ENCODE results near the gene MPL. TPM values are rescaled to one million over a fixed set of nuclear protein-coding genes. Genes with fewer than 3 reads are reported as not detected.
"Not testable (repeated sequence)": the region's sequence is repeated elsewhere in the genome, so short reads cannot be mapped to it uniquely, and the experiment has no call there.

The MPL gene
- total and polyA plus RNA-seq, 2 experiments from 2014 or later: not detected

GRCh38 chr1:43367904-43368645, 30.5 kb downstream of the MPL start, which contains the start of gene ELOVL1:
Gene ELOVL1 (minus strand): TSS chr1:43368011. CDS start chr1:43365609, 2,402 bp downstream.
- Histone ChIP-seq H3F3A (ENCODE audit: insufficient read depth) (peaks cover 53% of the 10 kb centered on the region), H3K9me3 (ENCODE audit: low read depth) (no peaks in the 10 kb centered on the region), H2AFZ (peak within 1 kb of the TSS; percentile 68), H3K9me2 (ENCODE audit: insufficient read depth) (no peaks in the 10 kb centered on the region), H3K9ac (peak within 1 kb of the TSS; percentile 99), H3K27ac (peak within 1 kb of the TSS; percentile 90), H3K79me2 (ENCODE audit: insufficient read depth) (peaks cover 73% of the 10 kb centered on the region), H3K36me3 (ENCODE audit: low read depth) (peaks cover 8% of the 10 kb centered on the region; the same call in 1 of the 2 replicates), H3K27me3 (replicated peaks; ENCODE audit: insufficient read depth) (no peaks in the 10 kb centered on the region), H3K4me3 (peak within 1 kb of the TSS; percentile 98), H3K4me2 (ENCODE audit: unreplicated experiment) (peak within 1 kb of the TSS; percentile 93), H3K4me1 (ENCODE audit: insufficient read depth) (peaks cover 19% of the 10 kb centered on the region), H4K20me1 (ENCODE audit: insufficient read depth) (no peaks in the 10 kb centered on the region)
- in situ Hi-C loops (cut with MboI): no loop called here
- 1% methylated on average over 16 to 23 of the region's 58 CpGs for WGBS, 2 experiments (ENCODE audit: low coverage in 1 of 2, low lambda C conversion rate in 2 of 2, missing lambda C conversion rate in 2 of 2)
- peak; percentile 93 for DNase-seq
- no peak for TF ChIP-seq EZH2 (IDR thresholded peaks at IDR 0.05; ENCODE audit: insufficient read depth, poor library complexity, severe bottlenecking)
- no peak for TF ChIP-seq EZH2phosphoT487 (IDR thresholded peaks at IDR 0.05; ENCODE audit: insufficient read depth, low read depth)

GRCh38 chr1:43368646-43369020, 31.0 kb downstream of the MPL start:
- peaks cover 56% of the 10 kb centered on the region for H3F3A ChIP-seq (ENCODE audit: insufficient read depth)
- H3K36me3 ChIP-seq (ENCODE audit: low read depth): peaks cover 8% of the 10 kb centered on the region; the same call in 1 of the 2 replicates
- H4K20me1 ChIP-seq (ENCODE audit: insufficient read depth): no peaks in the 10 kb centered on the region
- TF ChIP-seq EZH2 (IDR thresholded peaks at IDR 0.05; ENCODE audit: insufficient read depth, poor library complexity, severe bottlenecking) (no peak), EZH2phosphoT487 (IDR thresholded peaks at IDR 0.05; ENCODE audit: insufficient read depth, low read depth) (no peak)
- in situ Hi-C loops (cut with MboI): no loop called here
- no peak for DNase-seq
- peak overlapping the region; percentile 93 for H3K4me2 ChIP-seq (ENCODE audit: unreplicated experiment)
- H3K79me2 ChIP-seq (ENCODE audit: insufficient read depth): peaks cover 67% of the 10 kb centered on the region
- no peaks in the 10 kb centered on the region for H3K27me3 ChIP-seq (replicated peaks; ENCODE audit: insufficient read depth)
- no peaks in the 10 kb centered on the region for H3K9me2 ChIP-seq (ENCODE audit: insufficient read depth)
- peak overlapping the region; percentile 99 for H3K9ac ChIP-seq
- H3K9me3 ChIP-seq (ENCODE audit: low read depth): no peaks in the 10 kb centered on the region
- peak overlapping the region; percentile 68 for H2AFZ ChIP-seq
- H3K4me3 ChIP-seq: peak overlapping the region; percentile 98
- H3K4me1 ChIP-seq (ENCODE audit: insufficient read depth): peaks cover 25% of the 10 kb centered on the region
- H3K27ac ChIP-seq: peak overlapping the region; percentile 90
- 14 to 16% methylated on average over 6 of the region's 6 CpGs for WGBS, 2 experiments (ENCODE audit: low coverage in 1 of 2, low lambda C conversion rate in 2 of 2, missing lambda C conversion rate in 2 of 2)

DNA sequence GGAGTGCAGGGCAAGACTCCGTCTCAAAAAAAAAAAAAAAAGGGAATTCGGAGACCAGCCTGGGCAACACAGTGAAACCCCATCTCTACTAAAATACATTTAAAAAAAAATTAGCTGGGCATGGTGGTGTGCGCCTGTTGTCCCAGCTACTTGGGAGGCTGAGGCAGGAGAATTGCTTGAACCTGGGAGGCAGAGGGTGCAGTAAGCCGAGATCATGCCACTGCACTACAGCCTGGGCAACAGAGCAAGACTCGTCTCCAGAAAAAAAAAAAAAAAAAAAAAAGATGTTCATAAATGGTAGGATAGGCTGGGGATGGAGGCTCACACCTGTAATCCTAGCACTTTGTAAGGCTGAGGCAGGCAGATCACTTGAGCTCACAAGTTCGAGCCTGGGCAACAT, 32.2 kb downstream of the MPL start:
- Histone ChIP-seq H3K4me1 (ENCODE audit: insufficient read depth) (peaks cover 32% of the 10 kb centered on the region), H3F3A (ENCODE audit: insufficient read depth) (peaks cover 56% of the 10 kb centered on the region), H3K79me2 (ENCODE audit: insufficient read depth) (peaks cover 56% of the 10 kb centered on the region)
- in situ Hi-C loops (cut with MboI); H3K36me3 ChIP-seq (ENCODE audit: low read depth); DNase-seq; H2AFZ ChIP-seq; H4K20me1 ChIP-seq (ENCODE audit: insufficient read depth); H3K9ac ChIP-seq; H3K9me2 ChIP-seq (ENCODE audit: insufficient read depth); H3K4me3 ChIP-seq; H3K27ac ChIP-seq; H3K27me3 ChIP-seq (replicated peaks; ENCODE audit: insufficient read depth); H3K4me2 ChIP-seq (ENCODE audit: unreplicated experiment); H3K9me3 ChIP-seq (ENCODE audit: low read depth): not testable (repeated sequence)
- 96 to 100% methylated on average over 6 of the region's 6 CpGs for WGBS, 2 experiments (ENCODE audit: low coverage in 1 of 2, low lambda C conversion rate in 2 of 2, missing lambda C conversion rate in 2 of 2)

GRCh38 chr1:43370564-43370963, 32.9 kb downstream of the MPL start:
- Histone ChIP-seq H3K27ac (no peak overlapping the region), H3K36me3 (ENCODE audit: low read depth) (no peaks in the 10 kb centered on the region), H3K79me2 (ENCODE audit: insufficient read depth) (peaks cover 48% of the 10 kb centered on the region), H3K27me3 (replicated peaks; ENCODE audit: insufficient read depth) (no peaks in the 10 kb centered on the region), H3K9me3 (ENCODE audit: low read depth) (no peaks in the 10 kb centered on the region), H3K4me2 (ENCODE audit: unreplicated experiment) (no peak overlapping the region), H2AFZ (no peak overlapping the region), H3K9me2 (ENCODE audit: insufficient read depth) (no peaks in the 10 kb centered on the region), H3F3A (ENCODE audit: insufficient read depth) (peaks cover 51% of the 10 kb centered on the region), H4K20me1 (ENCODE audit: insufficient read depth) (no peaks in the 10 kb centered on the region), H3K9ac (no peak overlapping the region), H3K4me1 (ENCODE audit: insufficient read depth) (peaks cover 32% of the 10 kb centered on the region), H3K4me3 (no peak overlapping the region)
- 85 to 92% methylated on average over 4 of the region's 4 CpGs for WGBS, 2 experiments (ENCODE audit: low coverage in 1 of 2, low lambda C conversion rate in 2 of 2, missing lambda C conversion rate in 2 of 2)
- in situ Hi-C loops (cut with MboI): no loop called here
- TF ChIP-seq EZH2phosphoT487 (IDR thresholded peaks at IDR 0.05; ENCODE audit: insufficient read depth, low read depth) (no peak), EZH2 (IDR thresholded peaks at IDR 0.05; ENCODE audit: insufficient read depth, poor library complexity, severe bottlenecking) (no peak)
- DNase-seq: no peak

Measured in GM23248 (cell line).